Esophagus squamous epithelium (tissue), 5 donors: Measurements from ENCODE around the gene CAND1. TPM values are rescaled to one million over a fixed set of nuclear protein-coding genes. Genes with fewer than 3 reads are reported as not detected.

ENCODE experiments used
- DNase-seq: peaks from one replicate; lab custom pipeline; 2025; lab: John Stamatoyannopoulos, UW
- H3K27ac ChIP-seq, 4 donors: fragments of 200-600 bp; sonication (generic); one replicate each; pipeline ENCODE4 v1.5.1; 2016 to 2019; ENCODE audit warnings: mild to moderate bottlenecking in 1 of 4
- H3K27me3 ChIP-seq, 4 donors: fragments of 200-600 bp; sonication (generic); 1 replicate in 3 of 4; 2 replicates in 1 of 4; pipeline versions ENCODE4 v1.5.1 to v1.6.0; 2017 to 2021; ENCODE audit warnings: antibody characterized with exemption in 1 of 4
- H3K36me3 ChIP-seq, 3 donors: fragments of 200-600 bp; sonication (generic); one replicate each; pipeline ENCODE4 v1.5.1; 2016 to 2019
- H3K4me1 ChIP-seq, 3 donors: fragments of 200-600 bp; sonication (generic); one replicate each; pipeline ENCODE4 v1.5.1; 2017 to 2019
- H3K4me3 ChIP-seq, 4 donors: fragments of 200-600 bp; sonication (generic); 1 replicate in 3 of 4; 2 replicates in 1 of 4; pipeline ENCODE4 v1.5.1; 2016 to 2019; ENCODE audit warnings: mild to moderate bottlenecking in 2 of 4, moderate library complexity in 1 of 4
- H3K9me3 ChIP-seq, 3 donors: fragments of 200-600 bp; sonication (generic); one replicate each; pipeline ENCODE4 v1.5.1; 2016 to 2019
- CTCF ChIP-seq, 6 experiments: fragments of 450-650 bp in 4 of 6; fragments of 200-600 bp in 2 of 6; sonication (generic) in 2 of 6; IDR thresholded peaks; one replicate each; pipeline ENCODE4 v1.5.1; 2016 to 2019; ENCODE audit warnings: antibody characterized with exemption in 6 of 6, mild to moderate bottlenecking in 4 of 6, moderate library complexity in 4 of 6
- POLR2A ChIP-seq, 4 donors: fragments of 450-650 bp; IDR thresholded peaks; one replicate each; pipeline ENCODE4 v1.6.1; 2017; ENCODE audit warnings: antibody characterized with exemption in 4 of 4, mild to moderate bottlenecking in 4 of 4, moderate library complexity in 3 of 4
- WGBS, 2 donors: methylation state at CpG; one replicate each; pipeline ENCODE4 v1.1.5; 2018; 5-methylcytosine and 5-hydroxymethylcytosine counted together
- intact Hi-C: fragments of 100-400 bp; cut with DNase I; formaldehyde crosslinking; loops from one replicate; pipeline ENCODE4 v1.15.0; 2022
- total RNA-seq, 4 donors: library from RNA; depleted of rRNA; stranded (reverse); fragments of >200 nt; gene quantifications; one replicate each; pipeline ENCODE4 v1.1.0, GENCODE V29; 2016
- donor health status: DM: yes; HTN: yes; CAD: no.

CAND1 gene
- total RNA-seq, 4 donors from 2014 or later = 42.1 to 77.6 (median 64.5) TPM

GRCh38 chr12:67256649-67257048 lies 12.5 kb upstream of the CAND1 start:
- 76 to 82% methylated on average over 3 to 5 of the region's 5 CpGs for WGBS, 2 donors
- Histone ChIP-seq H3K36me3 (no peaks in the 10 kb centered on the region), H3K27ac (no peak overlapping the region), H3K4me3 (no peak overlapping the region), H3K4me1 (no peaks in the 10 kb centered on the region), H3K9me3 (no peaks in the 10 kb centered on the region), H3K27me3 (no peaks in the 10 kb centered on the region)
- no peak for TF ChIP-seq POLR2A (IDR thresholded peaks at IDR 0.05)
- TF ChIP-seq CTCF (IDR thresholded peaks at IDR 0.05) = no peak
- intact Hi-C loops = no loop called here
- DNase-seq = no peak

- intact Hi-C loops = no loop called here
- no peak for DNase-seq
- Histone ChIP-seq H3K9me3 (no peaks in the 10 kb centered on the region), H3K27ac (no peak overlapping the region), H3K4me1 (peaks cover 0 to 10% (median 5%) of the 10 kb centered on the region in 3 donors), H3K27me3 (no peaks in the 10 kb centered on the region), H3K4me3 (no peak overlapping the region), H3K36me3 (no peaks in the 10 kb centered on the region)
- 61 to 74% methylated on average over 3 to 5 of the region's 5 CpGs for WGBS, 2 donors
- TF ChIP-seq CTCF (IDR thresholded peaks at IDR 0.05) (no peak), POLR2A (IDR thresholded peaks at IDR 0.05) (no peak)
Measured at GRCh38 chr12:67263471-67263870, 5.7 kb upstream of the CAND1 start.

- Histone ChIP-seq H3K27ac (peak overlapping the region; percentile 91 to 99 (median 98)), H3K27me3 (no peaks in the 10 kb centered on the region), H3K4me1 (peaks cover 0 to 42% (median 21%) of the 10 kb centered on the region in 3 donors), H3K9me3 (no peaks in the 10 kb centered on the region), H3K36me3 (no peaks in the 10 kb centered on the region), H3K4me3 (peak overlapping the region; percentile 76 to 98 (median 95))
- intact Hi-C loops = no loop called here
- DNase-seq = peak; percentile 74
- TF ChIP-seq POLR2A (IDR thresholded peaks at IDR 0.05) (no peak), CTCF (IDR thresholded peaks at IDR 0.05) (no peak)
- WGBS, 2 donors = 0 to 2% methylated on average over 15 to 19 of the region's 19 CpGs
Measured at GRCh38 chr12:67268335-67268895, 743 bp upstream of the CAND1 start.

GRCh38 chr12:67269633-67270573 lies 745 bp downstream of the CAND1 start:
- Histone ChIP-seq H3K36me3 (no peaks in the 10 kb centered on the region), H3K4me3 (peak overlapping the region; percentile 76 to 98 (median 95)), H3K4me1 (peaks cover 0 to 57% (median 34%) of the 10 kb centered on the region in 3 donors), H3K27me3 (no peaks in the 10 kb centered on the region), H3K27ac (peak overlapping the region; percentile 91 to 99 (median 98)), H3K9me3 (no peaks in the 10 kb centered on the region)
- no peak for DNase-seq
- intact Hi-C loops = no loop called here
- 0% methylated on average over 19 to 24 of the region's 61 CpGs for WGBS, 2 donors
- no peak for TF ChIP-seq CTCF (IDR thresholded peaks at IDR 0.05)
- TF ChIP-seq POLR2A (IDR thresholded peaks at IDR 0.05) = peak in 1 of 4 donors; percentile 65

- TF ChIP-seq CTCF (IDR thresholded peaks at IDR 0.05) (no peak), POLR2A (IDR thresholded peaks at IDR 0.05) (no peak)
- Histone ChIP-seq H3K4me1 (peaks cover 0 to 64% (median 40%) of the 10 kb centered on the region in 3 donors), H3K27ac (peak overlapping the region; percentile 91 to 99 (median 98)), H3K4me3 (peak overlapping the region; percentile 76 to 98 (median 95)), H3K9me3 (no peaks in the 10 kb centered on the region), H3K27me3 (no peaks in the 10 kb centered on the region), H3K36me3 (no peaks in the 10 kb centered on the region)
- intact Hi-C loops = no loop called here
- DNase-seq = no peak
- WGBS, 2 donors = 3 to 4% methylated on average over 6 of the region's 6 CpGs
Measured at GRCh38 chr12:67270622-67271021, 1.5 kb downstream of the CAND1 start.
